IPS DF 6.9 (cell line): ENCODE results near the gene NOC4L.

Experiments
- DNase-seq: peaks from one replicate; pipeline ENCODE4 v3.0.0-alpha.2; 2013; ENCODE audit warnings: low read depth, low spot score
- H3K27ac ChIP-seq: one replicate; pipeline ENCODE4 v1.5.1; 2013; ENCODE audit warnings: low read length, control low read depth
- H3K27me3 ChIP-seq: 2 replicates; pipeline ENCODE4 v1.6.1; 2013; ENCODE audit warnings: mild to moderate bottlenecking, low read length; ENCODE audit not compliant: control insufficient read depth, insufficient read depth
- H3K36me3 ChIP-seq: 2 replicates; pipeline ENCODE4 v1.6.1; 2013; ENCODE audit warnings: low read length; ENCODE audit not compliant: control insufficient read depth, insufficient read depth
- H3K4me1 ChIP-seq: 2 replicates; pipeline ENCODE4 v1.6.1; 2013; ENCODE audit warnings: low read length; ENCODE audit not compliant: control insufficient read depth, insufficient read depth
- H3K4me3 ChIP-seq: 2 replicates; pipeline ENCODE4 v1.5.1; 2013; ENCODE audit warnings: mild to moderate bottlenecking, low read length
- H3K9me3 ChIP-seq: 2 replicates; pipeline ENCODE4 v1.6.1; 2013; ENCODE audit warnings: low read length, inconsistent platforms; ENCODE audit not compliant: control insufficient read depth, insufficient read depth
- WGBS: extraction: QIAGEN DNeasy Blood & Tissue Kit; methylation state at CpG from one replicate; pipeline ENCODE4 v1.1.7; 2013; ENCODE audit warnings: mixed read lengths, missing lambda C conversion rate; ENCODE audit not compliant: insufficient read length, insufficient coverage; 5-methylcytosine and 5-hydroxymethylcytosine counted together

Gene NOC4L

DNA sequence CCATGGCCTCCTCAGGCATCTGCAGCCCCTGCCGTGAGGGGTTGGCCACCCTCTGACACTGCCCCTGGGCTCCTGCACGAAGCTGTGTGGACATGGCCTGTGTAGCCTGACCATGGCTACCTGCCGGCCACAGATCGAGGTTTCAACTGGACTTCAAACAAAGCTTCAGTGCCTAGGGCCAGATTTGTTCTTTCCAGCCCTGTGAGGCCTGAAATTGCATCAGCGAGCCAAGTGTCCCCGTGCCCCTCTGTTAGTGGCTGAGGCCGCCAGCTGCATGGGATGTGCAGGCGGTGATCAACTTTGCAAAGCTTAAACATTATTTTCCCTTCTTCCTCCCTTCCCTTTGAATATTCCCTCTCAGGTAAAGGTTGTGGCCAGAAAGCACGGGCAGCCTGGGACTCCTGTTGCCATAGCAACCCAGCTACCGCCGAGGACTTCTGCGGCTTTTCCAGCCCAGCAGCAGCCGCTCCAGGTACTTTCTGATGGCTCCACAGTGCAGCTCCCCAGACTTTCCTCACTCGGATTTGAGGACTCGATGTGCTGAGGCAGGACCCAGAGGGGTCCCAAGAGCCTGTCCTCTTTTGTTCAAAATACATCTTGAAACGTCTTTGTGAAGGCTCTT lies 35.9 kb upstream of the NOC4L start:
- Histone ChIP-seq H3K36me3 (peaks cover 17% of the 10 kb centered on the region), H3K27me3 (no peaks in the 10 kb centered on the region), H3K27ac (no peak overlapping the region), H3K4me1 (no peaks in the 10 kb centered on the region), H3K4me3 (no peak overlapping the region), H3K9me3 (no peaks in the 10 kb centered on the region)
- WGBS, result no CpG with 5 or more reads among the region's 16 CpGs
- no peak for DNase-seq

- WGBS, result no CpG with 5 or more reads among the region's 8 CpGs
- no peaks in the 10 kb centered on the region for H3K9me3 ChIP-seq
- peaks cover 21% of the 10 kb centered on the region for H3K36me3 ChIP-seq
- no peak overlapping the region for H3K4me3 ChIP-seq
- no peak overlapping the region for H3K27ac ChIP-seq
- H3K27me3 ChIP-seq, result no peaks in the 10 kb centered on the region
- no peak for DNase-seq
- H3K4me1 ChIP-seq, result no peaks in the 10 kb centered on the region
Measured at GRCh38 chr12:132109741-132110140, 34.5 kb upstream of the NOC4L start.

GRCh38 chr12:132110677-132111076 lies 33.6 kb upstream of the NOC4L start:
- Histone ChIP-seq H3K4me3 (no peak overlapping the region), H3K4me1 (no peaks in the 10 kb centered on the region), H3K36me3 (peaks cover 21% of the 10 kb centered on the region), H3K27ac (no peak overlapping the region), H3K9me3 (no peaks in the 10 kb centered on the region), H3K27me3 (no peaks in the 10 kb centered on the region)
- DNase-seq, result no peak
- WGBS, result no CpG with 5 or more reads among the region's 3 CpGs

- Histone ChIP-seq H3K36me3 (peaks cover 21% of the 10 kb centered on the region), H3K9me3 (no peaks in the 10 kb centered on the region), H3K27ac (no peak overlapping the region), H3K4me1 (no peaks in the 10 kb centered on the region), H3K4me3 (no peak overlapping the region; the same call in 1 of the 2 replicates), H3K27me3 (no peaks in the 10 kb centered on the region)
- no CpG with 5 or more reads among the region's 19 CpGs for WGBS
- DNase-seq, result no peak
Measured at GRCh38 chr12:132111654-132112304, 32.5 kb upstream of the NOC4L start.

DNA sequence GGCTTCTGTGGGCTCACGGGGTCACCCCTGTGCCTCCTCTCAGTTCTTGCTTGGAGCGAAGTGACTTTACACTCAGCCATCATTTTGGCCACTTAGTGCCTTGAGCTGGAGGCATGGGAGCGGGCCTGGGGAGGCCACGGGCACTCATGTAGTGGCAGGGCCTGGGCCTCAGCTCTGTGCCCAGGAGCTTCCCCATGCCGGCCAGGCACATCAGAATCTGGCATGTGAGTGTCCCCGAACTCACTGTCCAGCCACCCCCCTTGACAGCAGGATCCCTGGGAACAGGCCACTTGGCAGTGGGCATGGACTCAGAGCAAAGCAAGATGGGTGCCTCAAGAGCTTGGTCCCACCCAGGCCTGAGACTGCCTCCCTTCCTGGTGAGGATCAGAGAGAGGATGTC lies 29.6 kb upstream of the NOC4L start:
- H3K4me1 ChIP-seq, result no peaks in the 10 kb centered on the region
- no peak overlapping the region for H3K27ac ChIP-seq
- H3K36me3 ChIP-seq, result peaks cover 24% of the 10 kb centered on the region
- H3K4me3 ChIP-seq, result no peak overlapping the region
- no peak for DNase-seq
- H3K9me3 ChIP-seq, result no peaks in the 10 kb centered on the region
- no CpG with 5 or more reads among the region's 6 CpGs for WGBS
- H3K27me3 ChIP-seq, result no peaks in the 10 kb centered on the region

GRCh38 chr12:132115500-132115899 lies 28.8 kb upstream of the NOC4L start:
- no CpG with 5 or more reads among the region's 9 CpGs for WGBS
- Histone ChIP-seq H3K4me1 (no peaks in the 10 kb centered on the region), H3K27me3 (no peaks in the 10 kb centered on the region), H3K4me3 (no peak overlapping the region), H3K27ac (no peak overlapping the region), H3K9me3 (no peaks in the 10 kb centered on the region), H3K36me3 (peaks cover 21% of the 10 kb centered on the region)
- DNase-seq, result no peak

DNA sequence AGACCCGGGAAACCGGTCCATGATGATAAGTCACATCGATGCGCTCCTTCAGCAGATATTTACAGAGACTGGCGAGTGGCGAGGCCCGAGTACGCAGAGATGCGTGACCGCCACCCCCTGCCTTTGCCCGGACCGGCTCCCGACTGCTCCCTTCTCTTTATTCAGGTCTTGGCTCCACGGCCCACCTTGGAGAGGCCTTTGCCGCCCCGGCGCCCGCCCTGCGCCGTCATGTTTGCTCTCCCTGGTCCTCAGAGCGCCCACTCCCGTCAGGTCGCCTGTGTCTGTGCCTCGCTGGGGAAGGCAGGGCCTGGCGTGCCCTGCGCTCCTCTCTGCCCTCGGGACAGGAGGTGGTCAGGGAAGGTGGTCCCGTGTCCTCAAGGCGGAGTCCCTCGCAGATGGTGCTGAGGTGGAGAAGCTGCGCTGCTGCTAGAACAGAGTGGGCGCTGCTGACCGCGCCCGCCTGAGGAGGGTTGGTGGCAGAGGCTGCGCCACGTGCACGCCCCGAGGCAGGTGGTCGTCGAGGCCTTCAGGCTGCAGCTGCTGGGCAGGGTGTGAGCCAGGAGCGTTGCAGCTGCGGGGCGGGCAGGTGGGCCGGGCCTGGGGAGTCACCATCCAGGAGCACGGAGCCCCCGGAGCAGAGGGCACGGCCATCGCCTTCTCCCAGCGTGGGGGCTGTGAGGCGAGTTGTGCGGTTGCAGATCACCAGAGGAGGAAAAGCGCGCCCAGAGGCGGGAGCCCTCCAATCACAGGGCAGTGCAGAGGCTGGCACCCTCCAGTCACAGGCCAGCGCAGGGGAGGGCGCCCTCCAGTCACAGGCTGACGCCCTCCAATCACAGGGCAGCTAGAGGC lies 27.3 kb upstream of the NOC4L start:
- H3K36me3 ChIP-seq, result peaks cover 12% of the 10 kb centered on the region
- H3K27me3 ChIP-seq, result no peaks in the 10 kb centered on the region
- no peaks in the 10 kb centered on the region for H3K9me3 ChIP-seq
- whole genome bisulfite sequencing, result no CpG with 5 or more reads among the region's 58 CpGs
- no peak overlapping the region for H3K27ac ChIP-seq
- no peak overlapping the region for H3K4me3 ChIP-seq
- H3K4me1 ChIP-seq, result no peaks in the 10 kb centered on the region
- DNase-seq, result no peak

- DNase-seq, result no peak
- Histone ChIP-seq H3K9me3 (no peaks in the 10 kb centered on the region), H3K27me3 (no peaks in the 10 kb centered on the region), H3K27ac (no peak overlapping the region), H3K4me3 (no peak overlapping the region), H3K36me3 (peaks cover 14% of the 10 kb centered on the region), H3K4me1 (no peaks in the 10 kb centered on the region)
- WGBS, result no CpG with 5 or more reads among the region's 10 CpGs
Measured at GRCh38 chr12:132117558-132117875, 26.7 kb upstream of the NOC4L start.

DNA sequence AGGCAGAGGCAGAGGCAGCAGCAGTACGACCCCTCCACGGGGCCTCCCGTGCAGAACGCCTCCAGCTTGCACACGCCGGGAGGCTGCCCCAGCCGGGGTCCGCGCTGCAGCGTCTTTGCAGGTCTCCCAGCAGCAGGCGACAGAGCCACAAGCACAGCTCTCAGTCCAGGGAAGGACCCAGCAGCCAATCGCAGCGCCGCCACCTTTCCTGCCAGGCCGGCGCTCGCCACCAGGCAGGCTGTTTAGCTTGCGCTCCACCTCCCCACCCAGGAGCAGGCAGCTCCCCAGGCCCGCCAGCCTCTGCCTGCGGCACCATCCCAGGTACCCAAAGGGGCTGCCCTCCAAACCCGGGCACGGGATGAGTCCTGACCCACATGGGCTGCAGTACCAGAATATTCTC lies 25.4 kb upstream of the NOC4L start:
- DNase-seq, result no peak
- H3K9me3 ChIP-seq, result no peaks in the 10 kb centered on the region
- H3K36me3 ChIP-seq, result peaks cover 14% of the 10 kb centered on the region
- H3K4me3 ChIP-seq, result no peak overlapping the region
- no peak overlapping the region for H3K27ac ChIP-seq
- no peaks in the 10 kb centered on the region for H3K4me1 ChIP-seq
- WGBS, result no CpG with 5 or more reads among the region's 22 CpGs
- no peaks in the 10 kb centered on the region for H3K27me3 ChIP-seq

GRCh38 chr12:132121283-132121682 lies 23.0 kb upstream of the NOC4L start:
- no CpG with 5 or more reads among the region's 14 CpGs for WGBS
- no peaks in the 10 kb centered on the region for H3K9me3 ChIP-seq
- no peak overlapping the region for H3K4me3 ChIP-seq
- H3K4me1 ChIP-seq, result no peaks in the 10 kb centered on the region
- no peaks in the 10 kb centered on the region for H3K27me3 ChIP-seq
- no peak overlapping the region for H3K27ac ChIP-seq
- no peak for DNase-seq
- H3K36me3 ChIP-seq, result peaks cover 7% of the 10 kb centered on the region; the same call in 1 of the 2 replicates
